Right atrium auricular region (tissue), 2 donors: ENCODE data around the gene CCNI2. TPM values are rescaled to one million over a fixed set of nuclear protein-coding genes. Genes with fewer than 3 reads are reported as not detected.

Experiments
- DNase-seq: peaks from one replicate; pipeline ENCODE4 v3.0.0-alpha.2; 2019; ENCODE audit warnings: low spot score
- H3K27ac ChIP-seq, 2 donors: fragments of 200-600 bp; sonication (generic); 1 replicate in 1 of 2; 2 replicates in 1 of 2; pipeline ENCODE4 v1.5.1; 2016 to 2019
- H3K27me3 ChIP-seq, 2 donors: fragments of 200-600 bp; sonication (generic); one replicate each; pipeline versions ENCODE4 v1.5.1 to v1.6.0; 2017 to 2019
- H3K36me3 ChIP-seq: fragments of 200-600 bp; sonication (generic); one replicate; pipeline ENCODE4 v1.5.1; 2016
- H3K4me1 ChIP-seq, 2 donors: fragments of 200-600 bp; sonication (generic); one replicate each; pipeline versions ENCODE4 v1.5.1 to v1.6.0; 2017 to 2019
- H3K4me3 ChIP-seq, 2 donors: fragments of 200-600 bp; sonication (generic); 1 replicate in 1 of 2; 2 replicates in 1 of 2; pipeline ENCODE4 v1.5.1; 2017 to 2019; ENCODE audit warnings: mild to moderate bottlenecking in 1 of 2, moderate library complexity in 1 of 2
- H3K9me3 ChIP-seq, 2 donors: fragments of 200-600 bp; sonication (generic); one replicate each; pipeline ENCODE4 v1.5.1; 2019
- total RNA-seq, 2 donors: library from RNA; depleted of rRNA; stranded (reverse); fragments of >200 nt; gene quantifications; one replicate each; pipeline ENCODE4 v1.1.0, GENCODE V29; 2016
- TF ChIP-seq, protein P1 (sequence below), 2 donors: fragments of 200-600 bp; sonication (generic); IDR thresholded peaks; one replicate each; pipeline ENCODE4 v1.5.1; 2019; ENCODE audit warnings: antibody characterized with exemption in 2 of 2

CCNI2 gene
- total RNA-seq, 2 donors from 2014 or later, result not detected

DNA sequence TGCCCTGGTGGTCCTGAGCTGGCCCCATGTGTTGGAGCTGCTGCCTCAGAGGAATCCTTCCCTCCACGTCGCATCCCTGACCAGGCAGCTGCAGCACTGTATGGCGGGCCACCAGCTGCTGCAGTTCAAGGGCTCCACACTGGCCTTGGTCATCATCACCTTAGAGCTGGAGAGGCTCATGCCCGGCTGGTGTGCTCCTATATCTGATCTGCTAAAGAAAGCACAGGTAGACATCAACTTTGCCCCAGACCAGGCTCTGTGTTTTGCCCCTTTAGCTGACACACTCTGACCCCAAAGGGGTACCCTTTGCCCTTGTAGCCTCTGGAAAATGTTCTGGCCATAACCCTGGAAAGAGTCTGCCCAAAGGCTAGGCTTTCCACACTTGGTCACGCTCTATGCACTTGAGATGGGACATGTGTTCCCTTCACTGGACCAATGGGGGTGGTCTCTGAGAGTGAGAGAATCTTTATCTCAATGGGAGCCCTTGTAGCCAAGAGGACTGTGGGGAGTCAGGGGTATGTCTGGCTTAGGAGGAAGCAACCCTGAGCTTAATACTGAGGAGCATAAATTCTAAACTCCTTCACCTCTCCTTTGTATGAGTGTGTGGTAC, 4.8 kb downstream of the CCNI2 start:
- H3K36me3 ChIP-seq, result peaks cover under 1% of the 10 kb centered on the region
- no peak for DNase-seq
- no peak overlapping the region for H3K27ac ChIP-seq
- TF ChIP-seq, protein P1, sequence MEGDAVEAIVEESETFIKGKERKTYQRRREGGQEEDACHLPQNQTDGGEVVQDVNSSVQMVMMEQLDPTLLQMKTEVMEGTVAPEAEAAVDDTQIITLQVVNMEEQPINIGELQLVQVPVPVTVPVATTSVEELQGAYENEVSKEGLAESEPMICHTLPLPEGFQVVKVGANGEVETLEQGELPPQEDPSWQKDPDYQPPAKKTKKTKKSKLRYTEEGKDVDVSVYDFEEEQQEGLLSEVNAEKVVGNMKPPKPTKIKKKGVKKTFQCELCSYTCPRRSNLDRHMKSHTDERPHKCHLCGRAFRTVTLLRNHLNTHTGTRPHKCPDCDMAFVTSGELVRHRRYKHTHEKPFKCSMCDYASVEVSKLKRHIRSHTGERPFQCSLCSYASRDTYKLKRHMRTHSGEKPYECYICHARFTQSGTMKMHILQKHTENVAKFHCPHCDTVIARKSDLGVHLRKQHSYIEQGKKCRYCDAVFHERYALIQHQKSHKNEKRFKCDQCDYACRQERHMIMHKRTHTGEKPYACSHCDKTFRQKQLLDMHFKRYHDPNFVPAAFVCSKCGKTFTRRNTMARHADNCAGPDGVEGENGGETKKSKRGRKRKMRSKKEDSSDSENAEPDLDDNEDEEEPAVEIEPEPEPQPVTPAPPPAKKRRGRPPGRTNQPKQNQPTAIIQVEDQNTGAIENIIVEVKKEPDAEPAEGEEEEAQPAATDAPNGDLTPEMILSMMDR (IDR thresholded peaks at IDR 0.05), result no peak
- no peaks in the 10 kb centered on the region for H3K27me3 ChIP-seq
- peaks cover 0 to 8% of the 10 kb centered on the region in 2 donors for H3K4me1 ChIP-seq
- H3K9me3 ChIP-seq, result no peaks in the 10 kb centered on the region
- H3K4me3 ChIP-seq, result no peak overlapping the region

DNA sequence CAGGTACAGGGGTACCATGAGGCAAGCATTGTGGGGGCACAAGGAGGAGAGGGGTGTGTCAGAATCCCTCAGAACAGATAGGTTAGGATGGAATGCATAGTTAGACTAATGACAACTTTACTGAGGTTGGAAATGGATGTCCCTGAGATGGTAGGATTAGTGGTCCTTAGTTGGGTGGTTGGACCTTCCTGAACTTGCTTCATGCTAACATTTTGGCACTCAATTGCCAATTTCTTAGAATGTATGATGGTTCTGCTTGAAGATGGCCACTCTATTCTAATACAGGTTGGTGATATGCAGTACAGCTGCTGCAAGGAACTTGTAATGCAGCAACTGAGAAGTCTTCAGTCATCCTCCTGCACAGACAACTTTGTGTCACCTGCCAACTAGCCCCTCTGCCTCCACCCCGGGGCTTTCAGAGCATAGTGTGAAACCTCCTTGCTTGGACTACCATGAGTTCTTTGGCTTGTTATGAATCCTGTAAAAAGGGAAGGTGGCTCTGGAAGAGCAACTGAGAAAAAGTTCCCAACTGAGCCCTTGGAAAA, 5.4 kb downstream of the CCNI2 start:
- Histone ChIP-seq H3K4me3 (no peak overlapping the region), H3K27ac (no peak overlapping the region), H3K36me3 (peaks cover 6% of the 10 kb centered on the region), H3K4me1 (peaks cover 0 to 2% of the 10 kb centered on the region in 2 donors), H3K9me3 (no peaks in the 10 kb centered on the region), H3K27me3 (no peaks in the 10 kb centered on the region)
- TF ChIP-seq, protein P1 (IDR thresholded peaks at IDR 0.05), result no peak
- DNase-seq, result no peak

- Histone ChIP-seq H3K27me3 (no peaks in the 10 kb centered on the region), H3K27ac (no peak overlapping the region), H3K9me3 (no peaks in the 10 kb centered on the region), H3K36me3 (peaks cover 12% of the 10 kb centered on the region), H3K4me1 (no peaks in the 10 kb centered on the region), H3K4me3 (no peak overlapping the region)
- DNase-seq, result no peak
- TF ChIP-seq, protein P1 (IDR thresholded peaks at IDR 0.05), result peak in 1 of 2 donors; percentile 14
Measured at GRCh38 chr5:132753135-132753987, 6.1 kb downstream of the CCNI2 start.

GRCh38 chr5:132754111-132754510, 6.9 kb downstream of the CCNI2 start:
- TF ChIP-seq, protein P1 (IDR thresholded peaks at IDR 0.05), result no peak
- Histone ChIP-seq H3K4me1 (no peaks in the 10 kb centered on the region), H3K27ac (no peak overlapping the region), H3K27me3 (no peaks in the 10 kb centered on the region), H3K4me3 (no peak overlapping the region), H3K36me3 (peaks cover 20% of the 10 kb centered on the region), H3K9me3 (no peaks in the 10 kb centered on the region)
- DNase-seq, result no peak

DNA sequence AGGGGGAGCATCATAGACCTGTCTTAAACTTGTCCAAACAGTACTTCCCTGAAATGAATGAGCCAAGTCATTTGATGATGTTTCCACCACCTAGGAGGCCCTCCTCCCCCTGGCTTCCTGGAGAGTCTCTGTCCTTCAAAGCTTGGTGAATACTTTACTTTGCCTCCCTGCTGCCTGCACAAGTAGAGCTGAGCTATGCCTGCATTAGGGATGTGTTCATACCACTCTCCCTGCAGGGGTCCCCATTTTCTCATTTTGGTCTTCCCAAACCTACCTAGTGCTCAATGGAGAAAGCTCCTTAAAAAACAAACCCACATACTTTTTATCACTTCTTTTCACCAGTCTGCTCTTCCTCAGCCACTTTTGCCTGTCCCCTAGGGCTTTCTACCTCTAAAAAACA, 7.7 kb downstream of the CCNI2 start:
- H3K4me1 ChIP-seq, result no peaks in the 10 kb centered on the region
- H3K27ac ChIP-seq, result no peak overlapping the region
- TF ChIP-seq, protein P1 (IDR thresholded peaks at IDR 0.05), result peak in 1 of 2 donors; percentile 17
- no peak for DNase-seq
- peaks cover 28% of the 10 kb centered on the region for H3K36me3 ChIP-seq
- no peaks in the 10 kb centered on the region for H3K27me3 ChIP-seq
- no peaks in the 10 kb centered on the region for H3K9me3 ChIP-seq
- no peak overlapping the region for H3K4me3 ChIP-seq
